Smooth muscle cell (in vitro differentiated cells): Measurements from ENCODE around the gene SLIT3. TPM values are rescaled to one million over a fixed set of nuclear protein-coding genes. Genes with fewer than 3 reads are reported as not detected.

ENCODE experiments used
- DNase-seq: peaks from one replicate; lab custom pipeline; 2025; ENCODE audit not compliant: unreplicated experiment; lab: John Stamatoyannopoulos, UW
- H2AFZ ChIP-seq: fragments of 200-600 bp; sonication (generic); 2 replicates; pipeline ENCODE4 v1.6.0; 2016; ENCODE audit warnings: antibody characterized with exemption, low read depth, mild to moderate bottlenecking
- H3F3A ChIP-seq: fragments of 200-600 bp; sonication (generic); 2 replicates; pipeline ENCODE4 v1.6.0; 2017; ENCODE audit warnings: antibody characterized with exemption, low read depth
- H3K27ac ChIP-seq: fragments of 200-600 bp; sonication (generic); 2 replicates; pipeline ENCODE4 v1.5.1; 2016; ENCODE audit warnings: low read depth, mild to moderate bottlenecking
- H3K27me3 ChIP-seq: fragments of 200-600 bp; sonication (generic); 2 replicates; pipeline ENCODE4 v1.6.1; 2016; ENCODE audit warnings: low read depth, mild to moderate bottlenecking
- H3K36me3 ChIP-seq: fragments of 200-600 bp; sonication (generic); 2 replicates; pipeline ENCODE4 v1.5.1; 2016; ENCODE audit warnings: low read depth
- H3K4me1 ChIP-seq: fragments of 200-600 bp; sonication (generic); 2 replicates; pipeline ENCODE4 v1.5.1; 2016; ENCODE audit warnings: low read depth
- H3K4me2 ChIP-seq: fragments of 200-600 bp; sonication (generic); 2 replicates; pipeline ENCODE4 v1.6.0; 2016; ENCODE audit warnings: mild to moderate bottlenecking
- H3K4me3 ChIP-seq: fragments of 200-600 bp; sonication (generic); 2 replicates; pipeline ENCODE4 v1.5.1; 2016; ENCODE audit warnings: mild to moderate bottlenecking
- H3K79me2 ChIP-seq: fragments of 200-600 bp; sonication (generic); 2 replicates; pipeline ENCODE4 v1.6.0; 2016; ENCODE audit warnings: low read depth, mild to moderate bottlenecking
- H3K9ac ChIP-seq: fragments of 200-600 bp; sonication (generic); 2 replicates; pipeline ENCODE4 v1.6.0; 2016; ENCODE audit warnings: low read depth
- H3K9me3 ChIP-seq: fragments of 200-600 bp; sonication (generic); replicated peaks from 2 replicates; pipeline ENCODE4 v1.5.1; 2016; ENCODE audit warnings: low read depth
- H4K20me1 ChIP-seq: fragments of 200-600 bp; sonication (generic); 2 replicates; pipeline ENCODE4 v1.6.0; 2016; ENCODE audit warnings: low read depth
- WGBS: methylation state at CpG from one replicate; pipeline ENCODE4 v1.1.7; 2016; ENCODE audit warnings: low lambda C conversion rate; 5-methylcytosine and 5-hydroxymethylcytosine counted together
- polyA plus RNA-seq: library from polyadenylated mRNA; unstranded; fragments of >200 nt; fragmentation: Nextera tagmentation; extraction: Ambion mirVana; gene quantifications from 2 replicates; pipeline ENCODE4 v1.2.1, GENCODE V29; 2016
- total RNA-seq: library from RNA; depleted of rRNA; stranded (reverse); fragments of >200 nt; gene quantifications from 2 replicates; pipeline ENCODE4 v1.2.3, GENCODE V29; 2014
- TF ChIP-seq, protein P1 (sequence below): fragments of 200-600 bp; sonication (generic); IDR thresholded peaks from 2 replicates; pipeline ENCODE4 v1.5.1; 2017; ENCODE audit warnings: borderline replicate concordance, mild to moderate bottlenecking, antibody characterized with exemption; ENCODE audit not compliant: insufficient read depth, poor library complexity, severe bottlenecking

Gene SLIT3
- total and polyA plus RNA-seq, 2 experiments from 2014 or later = 25.4 to 29.5 TPM

- TF ChIP-seq, protein P1, sequence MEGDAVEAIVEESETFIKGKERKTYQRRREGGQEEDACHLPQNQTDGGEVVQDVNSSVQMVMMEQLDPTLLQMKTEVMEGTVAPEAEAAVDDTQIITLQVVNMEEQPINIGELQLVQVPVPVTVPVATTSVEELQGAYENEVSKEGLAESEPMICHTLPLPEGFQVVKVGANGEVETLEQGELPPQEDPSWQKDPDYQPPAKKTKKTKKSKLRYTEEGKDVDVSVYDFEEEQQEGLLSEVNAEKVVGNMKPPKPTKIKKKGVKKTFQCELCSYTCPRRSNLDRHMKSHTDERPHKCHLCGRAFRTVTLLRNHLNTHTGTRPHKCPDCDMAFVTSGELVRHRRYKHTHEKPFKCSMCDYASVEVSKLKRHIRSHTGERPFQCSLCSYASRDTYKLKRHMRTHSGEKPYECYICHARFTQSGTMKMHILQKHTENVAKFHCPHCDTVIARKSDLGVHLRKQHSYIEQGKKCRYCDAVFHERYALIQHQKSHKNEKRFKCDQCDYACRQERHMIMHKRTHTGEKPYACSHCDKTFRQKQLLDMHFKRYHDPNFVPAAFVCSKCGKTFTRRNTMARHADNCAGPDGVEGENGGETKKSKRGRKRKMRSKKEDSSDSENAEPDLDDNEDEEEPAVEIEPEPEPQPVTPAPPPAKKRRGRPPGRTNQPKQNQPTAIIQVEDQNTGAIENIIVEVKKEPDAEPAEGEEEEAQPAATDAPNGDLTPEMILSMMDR = no peak
- H3K27me3 ChIP-seq = no peaks in the 10 kb centered on the region
- H4K20me1 ChIP-seq = no peaks in the 10 kb centered on the region
- H3F3A ChIP-seq = no peaks in the 10 kb centered on the region
- no peaks in the 10 kb centered on the region for H3K79me2 ChIP-seq
- no peak for DNase-seq
- no peak overlapping the region for H3K4me3 ChIP-seq
- H3K9ac ChIP-seq = no peak overlapping the region
- no peak overlapping the region for H3K27ac ChIP-seq
- H3K9me3 ChIP-seq = no peaks in the 10 kb centered on the region
- H2AFZ ChIP-seq = no peak overlapping the region
- 91% methylated on average over 5 of the region's 5 CpGs for WGBS
- no peaks in the 10 kb centered on the region for H3K4me1 ChIP-seq
- H3K36me3 ChIP-seq = no peaks in the 10 kb centered on the region
- H3K4me2 ChIP-seq = no peak overlapping the region
Observed at GRCh38 chr5:169121630-169122420, 179.1 kb downstream of the SLIT3 start.

GRCh38 chr5:169119288-169120048 lies 181.5 kb downstream of the SLIT3 start:
- no peak for DNase-seq
- no peak overlapping the region for H3K4me3 ChIP-seq
- 91% methylated on average over 6 of the region's 6 CpGs for WGBS
- H3K27ac ChIP-seq = no peak overlapping the region
- H3K9me3 ChIP-seq = no peaks in the 10 kb centered on the region
- H3K27me3 ChIP-seq = no peaks in the 10 kb centered on the region
- H4K20me1 ChIP-seq = no peaks in the 10 kb centered on the region
- no peaks in the 10 kb centered on the region for H3F3A ChIP-seq
- H3K4me2 ChIP-seq = no peak overlapping the region
- no peaks in the 10 kb centered on the region for H3K36me3 ChIP-seq
- H3K4me1 ChIP-seq = no peaks in the 10 kb centered on the region
- TF ChIP-seq, protein P1 = no peak
- H3K9ac ChIP-seq = no peak overlapping the region
- H3K79me2 ChIP-seq = no peaks in the 10 kb centered on the region
- H2AFZ ChIP-seq = no peak overlapping the region

DNA sequence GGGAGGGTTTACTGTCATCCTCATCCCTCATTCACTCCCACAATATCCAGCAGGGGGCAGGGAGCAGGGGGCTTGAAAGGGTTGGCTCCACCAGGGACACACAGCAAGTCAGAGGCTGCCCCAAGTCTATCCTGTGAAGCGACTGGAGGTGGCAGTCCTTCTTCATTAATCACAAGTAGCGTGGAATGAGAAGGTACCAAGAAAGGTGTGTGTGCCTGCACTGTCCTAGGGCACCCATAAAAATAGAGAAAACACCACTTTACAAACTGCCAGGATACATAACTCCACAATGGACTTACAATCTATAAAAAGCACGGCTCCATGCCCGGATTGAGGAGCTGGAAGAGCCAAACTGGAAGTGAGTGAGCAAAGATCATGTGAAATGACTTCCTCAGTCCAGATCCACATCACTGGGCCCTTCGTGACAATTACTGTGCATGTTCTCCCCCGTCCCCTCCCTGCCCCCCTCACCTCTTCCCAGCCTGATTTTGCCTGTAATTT lies 183.9 kb downstream of the SLIT3 start:
- H3F3A ChIP-seq = no peaks in the 10 kb centered on the region
- no peak overlapping the region for H3K9ac ChIP-seq
- no peak for DNase-seq
- H3K27ac ChIP-seq = no peak overlapping the region
- TF ChIP-seq, protein P1 = no peak
- no peaks in the 10 kb centered on the region for H3K79me2 ChIP-seq
- no peaks in the 10 kb centered on the region for H3K36me3 ChIP-seq
- H3K9me3 ChIP-seq = no peaks in the 10 kb centered on the region
- H3K4me2 ChIP-seq = no peak overlapping the region
- 89% methylated on average over 6 of the region's 6 CpGs for WGBS
- no peak overlapping the region for H2AFZ ChIP-seq
- no peak overlapping the region for H3K4me3 ChIP-seq
- H3K27me3 ChIP-seq = no peaks in the 10 kb centered on the region
- no peaks in the 10 kb centered on the region for H3K4me1 ChIP-seq
- H4K20me1 ChIP-seq = no peaks in the 10 kb centered on the region
